Measurements from ENCODE around the gene HES5. TPM values are rescaled to one million over a fixed set of nuclear protein-coding genes. Genes with fewer than 3 reads are reported as not detected.

HES5 gene
- total and polyA plus RNA-seq, 2 of the 13 experiments (the other 11 are each of a cell fraction or from before 2014, with no cell fraction given) = not detected

- TF ChIP-seq E2F5 (CRISPR knock-in tag; conservative IDR thresholded peaks at IDR 0.05) (no peak), SRF (IDR thresholded peaks at IDR 0.05; ENCODE audit: low read depth, low read length) (no peak), REPIN1 (CRISPR knock-in tag; IDR thresholded peaks at IDR 0.05; ENCODE audit: borderline replicate concordance, low read depth) (no peak), NONO (IDR thresholded peaks at IDR 0.05) (no peak), NONO (CRISPR knock-in tag; conservative IDR thresholded peaks at IDR 0.05) (peak; percentile 72), ZNF430 (CRISPR knock-in tag; IDR thresholded peaks at IDR 0.05) (peak; percentile 87), ZBTB40 (IDR thresholded peaks at IDR 0.05) (no peak), ZBTB40 (CRISPR knock-in tag; IDR thresholded peaks at IDR 0.05) (peak; percentile 71; the same call in 1 of the 2 replicates), RBM22 (optimal IDR thresholded peaks at IDR 0.05; ENCODE audit: low read length) (no peak), ZNF788 (CRISPR knock-in tag; IDR thresholded peaks at IDR 0.05; ENCODE audit: borderline replicate concordance) (peak; percentile 76), MEIS1 (CRISPR knock-in tag; IDR thresholded peaks at IDR 0.05; ENCODE audit: borderline replicate concordance) (no peak), POLR2AphosphoS2 (IDR thresholded peaks at IDR 0.05; ENCODE audit: low read depth, low read length) (no peak), AHDC1 (CRISPR knock-in tag; IDR thresholded peaks at IDR 0.05; ENCODE audit: borderline replicate concordance) (peak; percentile 49; the same call in 1 of the 2 replicates)
These were observed 46.0 kb upstream of the HES5 start (continued) for GRCh38 chr1:2575801-2576663.

Measured in HepG2 (cell line).